Rectal smooth muscle tissue (tissue), 1 donor: ENCODE data around the gene CHN2.

Source experiments
- H3K27ac ChIP-seq: one replicate; pipeline ENCODE4 v1.7.0; 2013; ENCODE audit warnings: low read depth, low read length, inconsistent platforms
- H3K27me3 ChIP-seq: one replicate; pipeline ENCODE4 v1.7.0; 2013; ENCODE audit warnings: low read length; ENCODE audit not compliant: control insufficient read depth, insufficient read depth
- H3K36me3 ChIP-seq: one replicate; pipeline ENCODE4 v1.7.0; 2013; ENCODE audit warnings: low read length; ENCODE audit not compliant: control insufficient read depth, insufficient read depth
- H3K4me1 ChIP-seq: one replicate; pipeline ENCODE4 v1.7.0; 2013; ENCODE audit warnings: low read length; ENCODE audit not compliant: control insufficient read depth, insufficient read depth
- H3K4me3 ChIP-seq: one replicate; pipeline ENCODE4 v1.7.0; 2013; ENCODE audit warnings: low read length
- H3K9ac ChIP-seq: one replicate; pipeline ENCODE4 v1.7.0; 2013; ENCODE audit warnings: low read length

CHN2 gene

GRCh38 chr7:29447828-29448227 is 253.3 kb downstream of the CHN2 start:
- H3K27ac ChIP-seq, result no peak overlapping the region
- H3K36me3 ChIP-seq, result no peaks in the 10 kb centered on the region
- H3K4me3 ChIP-seq, result no peak overlapping the region
- H3K9ac ChIP-seq, result no peak overlapping the region
- H3K27me3 ChIP-seq, result no peaks in the 10 kb centered on the region
- H3K4me1 ChIP-seq, result no peaks in the 10 kb centered on the region

GRCh38 chr7:29449569-29450260 is 255.1 kb downstream of the CHN2 start:
- H3K9ac ChIP-seq, result no peak overlapping the region
- no peaks in the 10 kb centered on the region for H3K27me3 ChIP-seq
- no peaks in the 10 kb centered on the region for H3K4me1 ChIP-seq
- H3K36me3 ChIP-seq, result no peaks in the 10 kb centered on the region
- H3K4me3 ChIP-seq, result no peak overlapping the region
- H3K27ac ChIP-seq, result no peak overlapping the region

GRCh38 chr7:29453021-29453420 is 258.4 kb downstream of the CHN2 start:
- H3K4me1 ChIP-seq, result no peaks in the 10 kb centered on the region
- H3K27ac ChIP-seq, result no peak overlapping the region
- H3K4me3 ChIP-seq, result no peak overlapping the region
- H3K9ac ChIP-seq, result no peak overlapping the region
- no peaks in the 10 kb centered on the region for H3K27me3 ChIP-seq
- no peaks in the 10 kb centered on the region for H3K36me3 ChIP-seq

- no peaks in the 10 kb centered on the region for H3K36me3 ChIP-seq
- H3K4me3 ChIP-seq, result no peak overlapping the region
- H3K27me3 ChIP-seq, result no peaks in the 10 kb centered on the region
- H3K27ac ChIP-seq, result no peak overlapping the region
- H3K9ac ChIP-seq, result no peak overlapping the region
- no peaks in the 10 kb centered on the region for H3K4me1 ChIP-seq
Measured at GRCh38 chr7:29454464-29454863, 259.9 kb downstream of the CHN2 start.

GRCh38 chr7:29454899-29455451 is 260.4 kb downstream of the CHN2 start:
- Histone ChIP-seq H3K36me3 (no peaks in the 10 kb centered on the region), H3K9ac (no peak overlapping the region)

GRCh38 chr7:29457141-29457561 is 262.6 kb downstream of the CHN2 start:
- H3K27me3 ChIP-seq, result no peaks in the 10 kb centered on the region
- no peak overlapping the region for H3K27ac ChIP-seq
- no peak overlapping the region for H3K4me3 ChIP-seq
- no peaks in the 10 kb centered on the region for H3K36me3 ChIP-seq
- H3K9ac ChIP-seq, result no peak overlapping the region
- H3K4me1 ChIP-seq, result no peaks in the 10 kb centered on the region

More at GRCh38 chr7:29454899-29455451, 260.4 kb downstream of the CHN2 start:
- H3K4me3 ChIP-seq, result no peak overlapping the region
- H3K4me1 ChIP-seq, result no peaks in the 10 kb centered on the region
- no peak overlapping the region for H3K27ac ChIP-seq
- H3K27me3 ChIP-seq, result no peaks in the 10 kb centered on the region

- Histone ChIP-seq H3K36me3 (no peaks in the 10 kb centered on the region), H3K9ac (no peak overlapping the region), H3K4me3 (no peak overlapping the region), H3K27me3 (no peaks in the 10 kb centered on the region), H3K27ac (no peak overlapping the region), H3K4me1 (no peaks in the 10 kb centered on the region)
Measured at GRCh38 chr7:29457565-29458011, 263.0 kb downstream of the CHN2 start.

GRCh38 chr7:29458933-29459332 is 264.4 kb downstream of the CHN2 start:
- Histone ChIP-seq H3K9ac (no peak overlapping the region), H3K27me3 (no peaks in the 10 kb centered on the region), H3K4me3 (no peak overlapping the region)

GRCh38 chr7:29459589-29459988 is 265.0 kb downstream of the CHN2 start:
- Histone ChIP-seq H3K36me3 (no peaks in the 10 kb centered on the region), H3K4me3 (no peak overlapping the region), H3K9ac (no peak overlapping the region), H3K27ac (no peak overlapping the region), H3K27me3 (no peaks in the 10 kb centered on the region), H3K4me1 (no peaks in the 10 kb centered on the region)

More at GRCh38 chr7:29458933-29459332, 264.4 kb downstream of the CHN2 start:
- no peak overlapping the region for H3K27ac ChIP-seq
- no peaks in the 10 kb centered on the region for H3K4me1 ChIP-seq
- H3K36me3 ChIP-seq, result no peaks in the 10 kb centered on the region

- Histone ChIP-seq H3K4me3 (no peak overlapping the region), H3K27me3 (no peaks in the 10 kb centered on the region), H3K4me1 (no peaks in the 10 kb centered on the region), H3K9ac (no peak overlapping the region), H3K36me3 (no peaks in the 10 kb centered on the region), H3K27ac (no peak overlapping the region)
Measured at GRCh38 chr7:29461996-29462395, 267.4 kb downstream of the CHN2 start.

GRCh38 chr7:29463504-29464158 is 269.1 kb downstream of the CHN2 start:
- Histone ChIP-seq H3K4me3 (no peak overlapping the region), H3K9ac (no peak overlapping the region), H3K27ac (no peak overlapping the region), H3K27me3 (no peaks in the 10 kb centered on the region), H3K36me3 (no peaks in the 10 kb centered on the region), H3K4me1 (no peaks in the 10 kb centered on the region)

- no peak overlapping the region for H3K4me3 ChIP-seq
- H3K36me3 ChIP-seq, result no peaks in the 10 kb centered on the region
- no peaks in the 10 kb centered on the region for H3K27me3 ChIP-seq
- no peaks in the 10 kb centered on the region for H3K4me1 ChIP-seq
- no peak overlapping the region for H3K9ac ChIP-seq
- H3K27ac ChIP-seq, result no peak overlapping the region
Measured at GRCh38 chr7:29464753-29465152, 270.2 kb downstream of the CHN2 start.
